Psoas muscle (tissue), 8 donors: ENCODE results near the gene CYBB. TPM values are rescaled to one million over a fixed set of nuclear protein-coding genes. Genes with fewer than 3 reads are reported as not detected.

Experiments used
- ATAC-seq, 4 donors: fragments of 200-7000 bp; cut with Tn5 transposase; one replicate each; pipeline ENCODE4 v1.9.1; 2020; ENCODE audit warnings: moderate library complexity in 3 of 4, mild to moderate bottlenecking in 2 of 4
- DNase-seq, 2 donors: peaks; one replicate each; pipeline ENCODE4 v3.0.0-alpha.2; 2020
- H3K27ac ChIP-seq: fragments of 200-600 bp; one replicate; pipeline ENCODE4 v1.8.0; 2022
- H3K27me3 ChIP-seq, 3 donors: fragments of 200-600 bp in 1 of 3; one replicate each; pipeline versions ENCODE4 v1.6.1 to v1.8.0; 2013 to 2022; ENCODE audit warnings: low read length in 2 of 3, mild to moderate bottlenecking in 2 of 3, moderate library complexity in 1 of 3; ENCODE audit not compliant: insufficient read depth in 3 of 3
- H3K36me3 ChIP-seq, 2 donors: fragments of 200-600 bp in 1 of 2; one replicate each; pipeline versions ENCODE4 v1.6.1 to v1.8.0; 2013 to 2022; ENCODE audit warnings: low read depth in 1 of 2, mild to moderate bottlenecking in 1 of 2, moderate library complexity in 1 of 2; ENCODE audit not compliant: insufficient read depth in 1 of 2
- H3K4me1 ChIP-seq: fragments of 200-600 bp; one replicate; pipeline ENCODE4 v1.8.0; 2022
- H3K4me3 ChIP-seq: fragments of 200-600 bp; one replicate; pipeline ENCODE4 v1.8.0; 2022; ENCODE audit warnings: mild to moderate bottlenecking
- H3K9me3 ChIP-seq: fragments of 200-600 bp; one replicate; pipeline ENCODE4 v1.8.0; 2022
- CTCF ChIP-seq: fragments of 200-600 bp; IDR thresholded peaks from one replicate; pipeline ENCODE4 v1.8.0; 2022; ENCODE audit warnings: antibody characterized with exemption
- WGBS, 3 donors: extraction: QIAGEN DNeasy Blood & Tissue Kit; methylation state at CpG; one replicate each; pipeline versions ENCODE4 v1.1.6 to v1.1.7; 2013; 5-methylcytosine and 5-hydroxymethylcytosine counted together
- intact Hi-C, 2 donors: fragments of 100-400 bp; cut with DNase I; formaldehyde crosslinking; loops; one replicate each; pipeline versions ENCODE4 v1.11.0 to v1.14.2; 2022
- long read RNA-seq, 2 donors: library from polyadenylated mRNA; unstranded; transcript quantifications; one replicate each; pipeline ENCODE4 v2.0.0, GENCODE V29; 2021
- polyA plus RNA-seq, 3 donors: library from polyadenylated mRNA; stranded (reverse); fragments of 200-250 nt; gene quantifications; one replicate each; pipeline ENCODE4 v1.2.3, GENCODE V29; 2013
- total RNA-seq, 4 donors: library from RNA; stranded (reverse); fragmentation: NEBNext Ultra II Directional in 2 of 4; extraction: Animal tissue kit (Norgen Biotek cat#: 25700) in 2 of 4; gene quantifications; one replicate each; pipeline versions ENCODE4 v1.2.1 to v1.2.4, GENCODE V29; 2021 to 2023
- donor health status: healthy with polysubstance abuse.
- donor health status: DM: no; HTN: no; CAD: no; lungs with moderate emphysema.
- donor health status: Bipolar disorder and iron deficiency.
- donor health status: healthy.
- donor health status: DM: yes; HTN: yes; CAD: no.
- donor health status: DM: no; HTN: no; CAD: no.
- donor health status: DM: no; HTN: no; CAD: no.
- donor health status: DM: yes; HTN: yes; CAD: no.

Gene CYBB
- total RNA-seq (10 to 100 TPM in 2 of 4 donors, 1 to 10 TPM in 2; 6.0 to 11.3 (median 8.3) TPM), polyA plus RNA-seq (1 to 10 TPM in 2 of 3 donors, under 1 TPM in 1; 0.63 to 1.4 (median 1.2) TPM)
- long read RNA-seq, donor 1, partial matches to known transcripts = 0 of 1 reads
- long read RNA-seq, donor 1, other reads (novel, unspliced or antisense) = 1 of 1 reads
- long read RNA-seq, donor 2, full-length matches to known transcripts = 1 of 3 reads
- long read RNA-seq, donor 2, partial matches to known transcripts = 2 of 3 reads
- long read RNA-seq, donor 2, other reads (novel, unspliced or antisense) = 0 of 3 reads

GRCh38 chrX:37779857-37780256, at the start of gene CYBB:
Gene CYBB (plus strand): TSS chrX:37780059. CDS start chrX:37780078, 19 bp downstream.
- WGBS, 3 donors = 72 to 86% (median 76%) methylated on average over 2 of the region's 2 CpGs

DNA sequence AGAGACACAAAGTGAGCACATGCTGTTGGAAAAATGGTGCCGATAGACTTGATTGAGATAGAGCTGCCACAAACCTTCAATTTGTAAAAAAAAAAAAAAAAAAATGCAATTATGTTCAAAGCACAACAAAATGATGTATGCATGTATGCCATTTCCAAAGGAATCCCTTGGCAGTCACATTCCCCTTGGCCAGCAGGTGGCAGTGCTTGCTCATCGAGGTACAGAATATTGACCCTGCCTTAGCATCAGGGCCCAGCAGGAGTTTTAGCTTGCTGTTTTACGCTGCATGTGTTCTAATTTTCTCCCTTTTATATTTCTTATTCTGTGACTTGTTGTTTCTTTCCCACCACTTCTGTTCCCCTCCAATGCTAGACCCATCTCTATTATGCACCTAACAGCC, 34.5 kb upstream of the CYBB start:
- 16 to 40% (median 24%) methylated on average over 3 of the region's 3 CpGs for WGBS, 3 donors
- no peak overlapping the region for H3K27ac ChIP-seq
- H3K27me3 ChIP-seq = peaks cover 0 to 12% (median 0%) of the 10 kb centered on the region in 3 donors
- H3K9me3 ChIP-seq = no peaks in the 10 kb centered on the region
- ATAC-seq (peak in 3 of 4 donors; percentile 53 to 84 (median 68)), DNase-seq (peak; percentile 62 to 80)
- no peaks in the 10 kb centered on the region for H3K36me3 ChIP-seq
- H3K4me1 ChIP-seq = no peaks in the 10 kb centered on the region
- peak; percentile 80 for TF ChIP-seq CTCF
- H3K4me3 ChIP-seq = no peak overlapping the region
- intact Hi-C loops = loop anchor here (2.0 to 10.0 kb wide), 4 partner anchors 79 to 429 kb away; no protein-coding TSS in a partner anchor

More at GRCh38 chrX:37779857-37780256, at the start of gene CYBB:
- no peak within 1 kb of the TSS for H3K27ac ChIP-seq
- H3K27me3 ChIP-seq = peaks cover 0 to 3% (median 0%) of the 10 kb centered on the region in 3 donors
- no peak for ATAC-seq
- peak within 1 kb of the TSS; percentile 16 for H3K4me3 ChIP-seq
- no peaks in the 10 kb centered on the region for H3K36me3 ChIP-seq
- H3K4me1 ChIP-seq = no peaks in the 10 kb centered on the region
- H3K9me3 ChIP-seq = no peaks in the 10 kb centered on the region
- no peak for DNase-seq
- TF ChIP-seq CTCF = no peak
- intact Hi-C loops = no loop called here

DNA sequence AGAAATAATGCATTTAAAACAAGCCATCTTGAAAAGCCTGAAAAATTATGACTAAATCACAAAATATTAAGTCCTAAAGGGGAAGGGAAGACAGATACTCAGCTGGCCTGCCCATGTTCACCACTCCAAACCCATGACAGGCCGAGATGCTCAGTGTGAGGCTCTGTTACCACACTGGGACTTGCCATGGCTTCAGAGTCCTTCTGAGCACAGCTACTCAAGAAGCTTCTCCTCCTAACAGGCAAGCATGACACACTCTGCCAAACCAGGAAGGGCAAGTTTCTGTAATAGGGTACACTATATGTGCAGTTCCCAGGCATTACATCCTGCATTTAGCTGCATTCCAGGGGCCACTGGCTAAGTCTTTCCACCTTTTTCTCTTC, 34.0 kb upstream of the CYBB start:
- H3K27me3 ChIP-seq = peaks cover 0 to 12% (median 0%) of the 10 kb centered on the region in 3 donors
- no peaks in the 10 kb centered on the region for H3K4me1 ChIP-seq
- H3K4me3 ChIP-seq = no peak overlapping the region
- H3K9me3 ChIP-seq = no peaks in the 10 kb centered on the region
- DNase-seq (no peak), ATAC-seq (no peak)
- H3K27ac ChIP-seq = no peak overlapping the region
- intact Hi-C loops = loop anchor here (2.0 to 10.0 kb wide), 4 partner anchors 79 to 429 kb away; no protein-coding TSS in a partner anchor
- TF ChIP-seq CTCF = no peak
- H3K36me3 ChIP-seq = no peaks in the 10 kb centered on the region
- 83 to 100% (median 87%) methylated on average over 1 of the region's 1 CpG for WGBS, 3 donors

DNA sequence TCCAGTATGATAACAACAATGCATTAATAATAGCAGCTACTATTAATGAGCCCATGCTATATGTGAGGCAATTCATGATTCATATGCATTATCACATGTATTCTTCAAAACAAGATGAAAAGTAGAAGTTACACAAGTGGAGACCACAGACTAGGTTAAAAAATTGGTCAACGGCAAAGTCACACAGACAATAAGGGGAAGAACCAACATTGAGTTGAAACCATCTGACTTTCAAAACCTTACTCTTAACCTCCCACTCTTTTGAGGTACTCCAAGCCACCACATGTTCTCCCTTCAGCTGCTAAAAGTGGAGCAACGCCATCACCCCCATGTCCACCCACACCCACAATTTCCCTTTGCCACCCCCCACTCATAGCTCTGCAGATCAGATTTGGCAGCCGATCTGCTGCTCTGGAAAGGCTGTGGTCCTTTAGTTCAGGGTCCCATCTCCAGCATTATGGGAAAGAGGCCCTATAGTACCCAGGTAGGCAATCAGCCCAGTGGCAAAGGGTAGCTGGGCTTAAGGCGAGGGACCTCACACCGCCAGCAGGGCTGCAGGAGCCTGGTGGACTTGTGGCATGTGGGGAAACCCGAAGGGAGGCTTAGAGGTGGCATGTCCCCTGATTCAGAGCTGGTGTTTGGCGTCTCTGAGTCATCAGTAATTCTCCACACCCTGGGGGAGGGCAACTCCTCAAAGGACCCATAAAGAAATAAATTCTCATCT, 33.5 kb upstream of the CYBB start:
- Histone ChIP-seq H3K27me3 (peaks cover 0 to 12% (median 0%) of the 10 kb centered on the region in 3 donors), H3K27ac (no peak overlapping the region), H3K9me3 (no peaks in the 10 kb centered on the region), H3K36me3 (no peaks in the 10 kb centered on the region), H3K4me3 (no peak overlapping the region), H3K4me1 (no peaks in the 10 kb centered on the region)
- WGBS, 3 donors = 53 to 77% (median 76%) methylated on average over 7 of the region's 7 CpGs
- TF ChIP-seq CTCF = no peak
- ATAC-seq (no peak), DNase-seq (no peak)
- intact Hi-C loops = loop anchor here (5.0 to 10.0 kb wide), 3 partner anchors 78 to 428 kb away; no protein-coding TSS in a partner anchor
